Renal cortex interstitium (tissue), 15 donors: Measurements from ENCODE around the gene ZSCAN10. TPM values are rescaled to one million over a fixed set of nuclear protein-coding genes. Genes with fewer than 3 reads are reported as not detected.
"Not testable (repeated sequence)": the region's sequence is repeated elsewhere in the genome, so short reads cannot be mapped to it uniquely, and the experiment has no call there.

ENCODE experiments used
- DNase-seq, 11 donors: peaks; one replicate each; pipeline ENCODE4 v3.0.0-alpha.2; 2013; ENCODE audit warnings: low read depth in 9 of 11, low spot score in 4 of 11; ENCODE audit errors: extremely low read depth in 1 of 11
- long read RNA-seq, 16 experiments: transcript quantifications; one replicate each; lab custom pipeline, GENCODE V29; 2026
- polyA plus RNA-seq, 3 donors: library from polyadenylated mRNA; unstranded; fragments of 120-200 nt; gene quantifications; one replicate each; pipeline ENCODE4 v1.2.1, GENCODE V29; 2013; ENCODE audit not compliant: insufficient read length in 3 of 3

Gene ZSCAN10
- under 1 TPM in 2 of 3 donors, not detected in 1; 0.26 to 0.27 TPM for polyA plus RNA-seq
- long read RNA-seq, donor 1: 0 reads
- long read RNA-seq, donor 2: 0 reads
- long read RNA-seq, donor 3: 0 reads
- long read RNA-seq, donor 4: 0 reads
- long read RNA-seq, donor 5: 0 reads
- long read RNA-seq, donor 6: 0 reads
- long read RNA-seq, donor 7: 0 reads
- long read RNA-seq, donor 8: 0 reads
- long read RNA-seq, donor 9: 0 reads
- long read RNA-seq, donor 10: 0 reads
- long read RNA-seq, donor 11: 0 reads
- long read RNA-seq, donor 12: 0 reads
- long read RNA-seq, donor 13: 0 reads
- long read RNA-seq, donor 14: 0 reads
- long read RNA-seq, donor 15: 0 reads
- long read RNA-seq, donor 16: 0 reads

GRCh38 chr16:3098459-3099394 lies at the start of gene ZSCAN10:
Gene ZSCAN10 (minus strand): TSS chr16:3099294. CDS start chr16:3092937, 6,357 bp downstream.
- DNase-seq: no peak

DNA sequence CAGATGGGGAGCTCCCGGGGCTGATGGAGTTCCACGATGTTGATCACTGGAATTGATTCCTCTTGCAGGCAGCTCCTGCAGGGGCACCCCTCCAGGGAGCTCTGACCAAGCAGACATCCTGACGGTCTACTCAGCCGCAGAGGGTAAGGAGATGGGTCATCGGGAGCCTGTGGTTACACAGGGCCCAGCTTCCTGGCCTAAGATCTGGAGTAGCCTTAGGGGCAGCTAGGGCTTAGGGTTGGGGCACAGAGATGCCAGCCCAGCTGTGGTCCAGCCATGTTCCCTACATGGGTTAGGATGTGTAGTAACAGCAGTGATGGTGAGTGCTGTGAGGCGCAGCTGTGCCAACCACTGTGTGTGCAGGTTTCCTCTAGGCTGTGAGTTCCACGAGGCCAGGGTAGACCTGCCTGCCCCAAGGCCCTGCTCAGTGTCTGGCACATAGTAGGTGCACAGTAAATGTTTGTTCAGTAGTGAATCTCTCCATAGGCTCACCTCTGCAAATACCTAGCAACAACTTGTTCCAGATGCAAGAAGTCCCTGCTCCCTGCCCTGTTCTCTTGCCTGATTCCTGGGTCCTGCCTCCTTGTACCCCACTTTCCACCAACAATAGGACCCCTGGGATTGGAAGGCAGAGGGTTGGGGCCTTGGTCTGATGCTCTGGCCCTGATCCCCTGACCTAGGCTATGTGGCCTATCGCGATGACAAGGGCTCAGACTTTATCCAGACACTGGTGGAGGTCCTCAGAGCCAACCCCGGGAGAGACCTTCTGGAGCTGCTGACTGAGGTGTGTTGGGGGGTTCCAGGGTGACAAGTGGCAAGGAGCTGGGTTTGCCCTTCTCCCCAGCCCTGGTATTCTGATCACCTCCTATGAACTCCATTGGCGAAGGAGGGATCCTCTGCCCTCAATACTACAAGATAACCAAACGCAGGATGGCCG lies 49.4 kb upstream of the ZSCAN10 start:
- DNase-seq: no peak

GRCh38 chr16:3147757-3148104 lies 48.6 kb upstream of the ZSCAN10 start:
- DNase-seq: no peak

GRCh38 chr16:3147046-3147756 lies 48.1 kb upstream of the ZSCAN10 start:
- no peak for DNase-seq

- DNase-seq: no peak
Observed at GRCh38 chr16:3145660-3146059, 46.6 kb upstream of the ZSCAN10 start.

GRCh38 chr16:3145151-3145550 lies 46.1 kb upstream of the ZSCAN10 start:
- DNase-seq: no peak

DNA sequence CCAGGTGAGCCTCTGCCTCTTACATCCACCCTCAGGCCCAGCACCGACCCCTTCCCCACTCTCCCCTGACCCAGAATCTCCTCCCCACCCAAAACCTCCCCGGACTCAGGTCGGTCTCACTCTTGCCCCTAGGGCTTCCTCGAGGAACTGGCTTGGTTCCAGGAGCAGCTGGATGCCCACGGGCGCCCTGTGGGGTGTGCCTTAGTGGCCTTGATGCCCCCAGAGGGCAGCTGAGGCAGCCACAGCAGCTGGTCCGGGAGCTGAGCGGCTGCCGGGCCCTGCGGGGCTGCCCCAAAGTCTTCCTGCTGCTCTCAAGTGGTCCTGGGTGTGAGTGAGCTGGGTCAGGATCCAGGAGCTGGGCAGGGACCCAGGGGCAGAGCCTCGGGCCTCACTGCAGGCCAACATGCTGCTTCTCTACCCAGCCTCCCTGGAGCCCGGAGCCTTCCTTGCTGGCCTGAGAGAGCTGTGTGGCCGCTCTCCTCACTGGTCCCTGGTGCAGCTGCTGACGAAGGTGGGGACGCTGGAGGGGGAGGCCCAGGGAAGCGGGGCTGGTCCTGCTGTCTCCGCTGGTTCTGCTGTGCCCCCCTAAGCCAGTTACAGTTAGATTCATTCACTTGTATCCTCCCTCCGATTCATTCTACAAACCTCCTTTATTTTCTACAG lies 45.4 kb upstream of the ZSCAN10 start:
- DNase-seq: no peak

DNA sequence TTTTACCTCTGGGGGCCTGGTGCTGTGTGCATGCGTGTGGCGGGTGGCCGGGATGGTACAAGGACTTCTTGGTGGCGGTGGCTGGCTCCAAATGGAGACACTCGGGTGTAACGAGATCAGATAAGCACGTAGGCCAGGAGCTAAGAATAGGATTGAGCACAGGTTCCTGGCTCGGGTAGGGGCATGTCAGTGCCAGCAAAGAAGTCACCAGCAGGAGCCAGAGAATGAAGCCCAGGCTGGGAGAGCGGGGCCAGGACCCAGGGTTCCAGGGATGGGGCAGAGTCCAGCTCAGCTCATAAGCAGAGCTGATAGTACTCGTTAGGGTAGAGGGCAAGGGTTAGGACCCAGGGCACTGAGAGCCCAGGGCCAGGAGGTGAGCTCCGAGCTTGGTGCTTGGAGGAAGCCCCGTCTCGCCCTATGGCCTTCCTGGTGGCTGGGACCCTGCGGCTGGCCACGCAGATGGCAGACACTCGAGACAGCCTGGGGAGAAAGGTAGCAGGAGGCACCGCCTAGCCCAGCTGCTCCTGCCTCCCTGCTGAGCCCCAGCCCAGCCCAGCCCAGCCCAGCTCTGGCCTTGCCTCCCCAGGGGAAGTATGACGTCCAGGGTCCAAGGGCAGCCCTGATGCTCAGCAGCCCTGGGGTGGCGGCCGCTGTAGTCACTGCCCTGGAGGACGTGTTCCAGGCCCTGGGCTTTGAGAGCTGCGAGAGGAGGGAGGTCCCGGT lies 44.7 kb upstream of the ZSCAN10 start:
- no peak for DNase-seq

DNA sequence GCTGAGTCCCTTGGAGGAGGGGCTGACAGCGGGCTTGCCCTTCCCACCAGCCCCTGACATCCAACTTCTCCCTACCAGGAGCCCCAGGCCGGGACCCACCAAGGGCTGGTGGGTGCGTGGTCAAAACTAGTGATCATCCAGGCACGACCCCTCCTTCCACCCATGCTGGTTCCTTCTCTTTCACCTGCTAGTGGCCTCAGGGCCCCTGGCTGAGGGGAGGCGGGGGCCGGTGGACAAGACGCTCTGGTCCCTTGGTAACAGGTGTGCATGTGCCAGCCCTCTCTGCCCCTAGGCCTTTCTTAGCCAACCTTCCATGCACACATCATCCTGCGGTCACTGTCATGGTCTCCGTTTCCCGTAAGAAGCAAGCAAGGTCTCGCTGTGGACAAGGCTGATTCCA lies 44.1 kb upstream of the ZSCAN10 start:
- DNase-seq: no peak

GRCh38 chr16:3142770-3143169 lies 43.7 kb upstream of the ZSCAN10 start:
- no peak for DNase-seq

DNA sequence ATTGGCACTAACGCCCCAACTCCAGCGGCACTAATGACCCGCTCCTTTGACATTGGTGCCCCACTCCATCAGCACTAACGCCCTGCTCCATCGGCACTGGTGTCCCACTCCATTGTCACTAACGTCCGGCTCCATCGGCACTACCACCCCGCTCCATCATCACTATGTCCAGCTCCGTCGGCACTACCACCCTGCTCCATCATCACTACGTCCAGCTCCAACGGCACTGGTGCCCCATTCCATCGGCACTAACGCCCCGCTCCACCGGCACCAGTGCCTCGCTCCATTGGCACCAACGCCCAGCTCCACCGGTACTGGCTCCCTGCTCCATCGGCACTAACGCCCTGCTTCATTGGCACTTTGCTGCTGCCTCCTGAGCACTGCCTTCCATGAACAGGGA lies 43.2 kb upstream of the ZSCAN10 start:
- no peak for DNase-seq

DNA sequence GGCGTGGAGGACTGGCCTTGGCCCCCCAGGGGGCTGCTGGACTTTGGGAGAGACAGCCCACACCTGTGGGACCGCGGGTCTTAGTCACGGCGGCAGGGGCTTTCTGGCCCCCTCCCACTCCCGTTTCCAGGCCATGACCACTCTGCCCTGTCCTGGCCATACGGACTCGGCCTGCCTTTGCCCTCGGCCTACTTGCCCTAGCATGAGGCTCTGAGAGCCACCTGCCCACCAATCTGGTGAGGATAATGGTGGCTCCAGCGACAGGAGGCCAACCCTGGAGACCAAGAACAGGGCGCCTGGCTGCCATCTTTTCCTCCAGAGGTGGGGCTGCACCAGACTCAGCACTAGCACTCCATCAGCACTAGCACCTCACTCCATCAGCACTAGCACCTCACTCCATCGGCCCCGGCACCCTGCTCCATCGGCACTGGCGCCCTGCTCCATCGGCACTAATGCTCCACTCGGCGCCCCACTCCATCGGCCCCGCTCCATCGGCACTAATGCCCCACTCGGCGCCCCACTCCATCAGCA lies 42.8 kb upstream of the ZSCAN10 start:
- no peak for DNase-seq

GRCh38 chr16:3140603-3141427 lies 41.7 kb upstream of the ZSCAN10 start:
- no peak for DNase-seq

DNA sequence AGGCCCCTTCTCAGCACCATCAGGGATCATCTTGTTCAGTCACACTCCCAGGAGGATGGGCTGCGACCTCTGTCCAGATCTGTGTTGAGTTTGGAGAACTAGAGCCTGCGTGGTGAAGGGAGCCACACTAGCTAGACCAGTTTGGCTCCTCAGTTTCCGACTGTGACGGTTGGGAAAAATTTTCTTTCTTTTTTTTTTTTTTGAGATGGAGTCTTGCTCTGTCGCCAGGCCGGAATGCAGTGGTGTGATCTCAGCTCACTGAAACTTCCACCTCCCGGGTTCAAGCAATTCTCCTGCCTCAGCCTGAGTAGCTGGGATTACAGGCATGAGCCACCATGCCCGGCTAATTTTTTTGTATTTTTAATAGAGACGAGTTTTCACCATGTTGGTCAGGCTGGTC lies 40.5 kb upstream of the ZSCAN10 start:
- not testable (repeated sequence) for DNase-seq

GRCh38 chr16:3138823-3139426 lies 39.8 kb upstream of the ZSCAN10 start:
- no peak for DNase-seq

- no peak for DNase-seq
Observed at GRCh38 chr16:3138342-3138741, 39.2 kb upstream of the ZSCAN10 start.
